HG03025 (cell line): ENCODE data around the gene COL21A1.
"Not testable (repeated sequence)": the region's sequence is repeated elsewhere in the genome, so short reads cannot be mapped to it uniquely, and the experiment has no call there.

Source experiments
- ATAC-seq: cut with Tn5 transposase; IDR thresholded peaks from one replicate; pipeline ENCODE4 v1.9.1; 2021; ENCODE audit warnings: mild to moderate bottlenecking, moderate library complexity; ENCODE audit not compliant: unreplicated experiment, low FRiP score

COL21A1 gene

DNA sequence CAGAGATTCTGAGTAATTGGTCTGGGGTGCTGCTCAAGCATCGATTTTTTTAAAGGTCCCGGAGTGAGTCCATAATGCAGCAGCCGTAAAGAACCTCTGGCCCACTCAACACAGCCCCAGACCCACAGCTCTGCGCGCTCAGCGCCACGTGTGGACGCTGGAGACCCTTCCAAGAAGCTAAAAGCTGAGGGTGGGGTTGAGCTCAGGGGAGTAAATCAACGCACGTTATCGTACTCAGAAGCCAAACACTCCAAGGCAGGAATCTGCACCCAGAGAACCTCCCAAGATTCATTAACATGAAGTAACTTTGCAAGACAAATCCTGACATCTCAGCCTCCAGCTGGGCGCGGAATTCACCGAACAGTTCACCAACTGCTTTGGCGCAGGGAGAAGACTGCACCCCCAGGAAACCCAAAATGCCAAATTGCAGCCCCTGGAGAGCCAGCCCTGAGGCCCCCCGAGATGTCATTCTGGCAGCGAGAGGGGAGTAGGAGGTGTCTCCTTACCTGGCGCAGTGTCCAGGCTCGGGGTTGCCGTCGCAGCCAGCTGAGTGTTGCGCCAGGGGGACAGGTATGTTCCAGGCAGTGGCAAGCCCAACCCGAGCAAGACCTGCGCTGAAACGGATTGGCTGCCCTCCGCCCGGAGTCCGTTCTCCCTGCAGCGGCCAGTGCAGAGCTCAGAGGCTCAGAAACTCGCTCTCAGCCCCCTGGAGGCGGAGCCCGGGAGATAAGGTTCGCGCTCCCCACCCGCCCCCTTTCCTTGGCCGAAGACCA is at the start of gene COL21A1:
COL21A1 (minus strand) TSS at position 700 of the 773 bp plus-strand sequence. CDS start 64,962 bp downstream, outside the sequence.
- no peak for ATAC-seq

DNA sequence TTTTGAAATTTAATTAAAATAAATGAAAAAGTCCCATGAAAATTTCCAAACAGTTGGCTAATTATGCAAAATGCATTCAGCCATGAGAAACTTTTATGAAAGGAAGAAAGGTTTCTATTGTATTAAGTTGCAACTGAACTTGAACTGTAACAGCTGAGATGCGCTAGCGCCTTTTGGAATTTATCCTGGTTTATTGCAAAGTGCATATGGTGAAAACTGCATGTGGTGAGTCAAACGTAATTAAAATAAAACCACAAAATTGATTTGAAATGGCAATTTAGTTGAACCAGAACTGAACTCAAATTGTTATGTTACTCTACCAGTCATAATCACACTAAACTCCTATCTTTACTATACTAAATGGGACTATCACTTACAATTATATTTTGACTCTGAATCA is 46.4 kb upstream of the COL21A1 start:
- ATAC-seq, result no peak

DNA sequence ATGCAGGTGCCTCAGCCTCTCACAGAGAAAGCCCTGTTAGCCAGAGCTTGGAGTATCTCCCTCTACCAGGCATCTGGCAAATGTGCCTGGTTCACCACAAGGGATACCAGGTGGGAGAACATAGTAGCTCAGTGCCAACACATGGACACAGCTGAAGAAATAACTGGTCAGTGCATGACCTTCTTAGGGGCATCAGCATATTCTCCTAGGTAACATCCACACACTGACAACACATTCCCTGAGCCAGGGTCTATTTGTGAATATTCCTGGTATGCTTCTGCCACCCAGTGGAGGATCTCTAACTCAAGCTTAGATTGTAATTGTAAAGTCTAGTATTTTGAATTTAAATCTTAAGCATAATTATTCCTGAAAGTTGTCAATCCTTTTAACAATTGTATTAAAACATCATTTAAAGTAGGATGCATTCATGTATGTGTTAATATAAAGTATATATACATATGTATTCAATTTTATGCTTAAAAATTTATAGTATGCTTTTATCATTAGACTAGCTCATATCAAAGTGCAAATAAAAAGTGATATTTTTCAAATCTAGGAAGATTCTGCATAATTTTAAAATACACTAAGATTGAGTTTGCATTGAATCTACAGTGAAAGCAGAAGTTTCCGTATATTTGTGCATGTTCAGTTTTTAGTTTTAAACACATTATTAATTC is 45.3 kb upstream of the COL21A1 start:
- ATAC-seq, result no peak

DNA sequence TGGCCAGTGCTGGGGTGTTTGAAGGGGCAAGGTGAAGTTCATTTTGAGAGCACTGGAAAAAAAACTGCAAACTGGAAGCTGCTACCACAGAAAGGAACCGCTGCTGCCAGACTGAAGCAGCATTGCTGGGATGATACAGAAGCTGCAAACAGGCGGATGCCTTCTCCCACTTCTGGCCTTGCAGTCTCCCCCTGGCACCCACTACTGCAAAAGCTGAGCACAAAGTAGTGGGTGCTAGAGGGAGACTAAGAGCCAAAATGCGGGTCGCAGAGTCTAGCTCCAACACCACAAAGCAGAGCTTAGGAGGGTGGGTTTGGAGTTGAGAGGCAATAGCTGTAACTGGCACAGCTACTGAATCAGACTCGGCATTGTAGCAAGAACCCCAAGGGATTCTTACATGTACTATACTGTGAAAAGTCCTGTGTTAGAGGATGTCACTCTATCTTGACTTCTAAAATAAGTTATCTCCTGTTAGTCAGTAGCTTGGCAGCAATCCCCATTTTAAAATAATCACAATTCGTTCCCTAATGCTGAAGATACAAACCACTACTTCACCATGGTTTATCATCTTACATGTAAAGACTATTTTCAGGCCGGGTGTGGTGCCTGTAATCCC is 44.0 kb upstream of the COL21A1 start:
- ATAC-seq, result no peak

DNA sequence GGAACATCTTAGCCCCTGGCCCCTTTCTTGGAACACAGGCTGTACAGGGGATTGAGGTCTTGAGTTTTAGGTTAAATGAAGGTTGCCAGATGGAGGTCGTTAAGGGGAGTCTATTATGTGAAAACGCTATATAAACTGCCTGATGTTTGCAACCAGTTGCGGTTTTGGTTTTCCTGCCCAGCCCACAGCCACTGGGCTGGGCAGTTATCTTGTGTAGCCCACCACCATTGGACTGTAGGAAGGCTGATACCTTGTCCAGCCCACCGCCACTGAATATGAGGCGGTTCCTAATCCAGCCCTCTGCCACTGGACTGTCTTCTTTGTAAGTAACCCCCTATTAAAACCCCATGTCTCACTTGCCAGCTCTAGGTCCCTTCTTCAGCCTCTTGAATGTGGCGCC is 42.3 kb upstream of the COL21A1 start:
- no peak for ATAC-seq

DNA sequence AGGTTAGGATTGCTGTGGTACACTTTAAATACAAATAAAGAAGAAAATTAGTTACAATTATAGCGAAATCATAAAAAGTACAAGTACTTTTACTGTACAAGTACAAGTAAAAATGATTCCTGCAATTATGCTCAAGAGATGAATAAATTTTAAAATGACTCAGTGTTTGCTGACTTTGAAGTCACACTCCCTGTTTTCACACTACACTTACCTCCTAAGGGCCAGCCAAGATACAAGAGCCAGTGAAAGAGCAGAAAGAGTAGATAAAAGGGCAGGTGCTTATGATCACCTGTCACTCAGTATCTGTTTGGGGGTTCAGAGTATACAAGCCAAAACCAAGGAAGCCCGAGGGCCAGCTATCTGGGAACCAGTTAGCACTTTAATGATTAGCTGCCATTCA is 41.0 kb upstream of the COL21A1 start:
- ATAC-seq, result no peak

DNA sequence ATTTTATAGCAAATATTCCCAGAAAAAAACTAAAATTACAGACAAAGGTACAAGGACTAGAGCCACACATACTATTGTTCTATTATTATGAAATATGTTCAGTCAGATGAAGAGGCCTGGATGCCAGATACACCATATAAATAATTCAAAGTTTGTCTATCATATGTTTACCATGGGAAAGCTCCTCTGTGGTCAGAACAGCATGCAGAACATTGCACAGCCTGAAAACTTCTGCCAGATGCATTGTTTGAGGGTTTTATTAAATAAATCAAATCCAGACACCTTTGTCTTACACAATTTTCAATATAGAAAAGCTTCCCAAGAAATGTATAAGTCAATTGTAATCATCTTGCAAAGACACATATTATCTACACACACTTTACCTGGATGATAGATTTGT is 35.0 kb upstream of the COL21A1 start:
- no peak for ATAC-seq

DNA sequence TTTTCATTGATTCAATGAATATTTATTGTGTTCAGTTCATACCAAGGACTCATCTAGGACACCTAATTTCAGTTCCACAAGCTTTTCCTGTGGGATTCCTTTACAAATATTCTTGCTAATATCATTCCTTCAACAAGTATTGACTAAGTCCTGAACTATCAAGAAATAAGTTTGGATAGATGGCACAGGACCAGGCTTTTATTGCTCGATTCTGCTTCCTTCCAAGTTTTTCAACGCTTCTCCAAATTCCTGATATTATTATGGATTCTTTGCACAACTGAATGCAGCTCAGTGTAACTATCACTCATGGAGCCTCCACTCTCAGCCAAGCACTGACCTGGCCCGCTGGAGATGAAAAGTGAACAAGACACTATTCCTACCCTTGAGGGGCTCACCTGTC is 32.7 kb upstream of the COL21A1 start:
- no peak for ATAC-seq

DNA sequence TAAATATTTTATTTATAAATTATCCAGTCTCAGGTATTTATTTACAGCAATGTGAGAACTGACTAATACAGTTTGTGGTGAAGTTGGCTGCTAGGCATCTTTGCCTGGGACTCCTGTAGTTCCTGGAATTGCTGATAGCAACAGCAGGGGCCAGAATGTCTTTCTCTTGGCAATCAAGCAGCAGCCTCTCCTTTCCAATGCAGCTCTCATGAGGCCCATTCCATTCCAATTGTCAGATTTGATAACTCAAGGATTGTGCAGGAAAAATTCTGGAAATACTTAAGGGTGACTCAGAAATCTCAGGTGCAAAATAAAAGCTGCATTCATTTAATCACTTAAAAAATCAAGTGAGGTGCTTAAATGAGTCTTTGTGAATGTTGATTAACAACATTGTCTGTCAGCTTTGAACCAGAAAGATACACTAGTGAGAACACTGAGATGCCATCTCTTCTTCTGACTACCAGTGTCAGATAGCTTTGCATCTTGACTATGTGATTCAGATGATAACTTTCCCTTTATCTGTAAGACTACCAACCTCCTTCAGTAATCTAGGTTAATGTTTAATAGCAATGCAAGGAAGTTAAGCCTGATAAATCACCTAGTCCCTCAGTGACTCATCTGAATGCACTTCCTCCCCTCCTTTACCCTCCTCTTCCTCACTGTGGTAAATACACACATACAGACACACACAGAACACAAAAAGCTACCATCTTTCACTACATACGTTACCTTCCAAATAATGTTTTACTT is 32.1 kb upstream of the COL21A1 start:
- no peak for ATAC-seq

DNA sequence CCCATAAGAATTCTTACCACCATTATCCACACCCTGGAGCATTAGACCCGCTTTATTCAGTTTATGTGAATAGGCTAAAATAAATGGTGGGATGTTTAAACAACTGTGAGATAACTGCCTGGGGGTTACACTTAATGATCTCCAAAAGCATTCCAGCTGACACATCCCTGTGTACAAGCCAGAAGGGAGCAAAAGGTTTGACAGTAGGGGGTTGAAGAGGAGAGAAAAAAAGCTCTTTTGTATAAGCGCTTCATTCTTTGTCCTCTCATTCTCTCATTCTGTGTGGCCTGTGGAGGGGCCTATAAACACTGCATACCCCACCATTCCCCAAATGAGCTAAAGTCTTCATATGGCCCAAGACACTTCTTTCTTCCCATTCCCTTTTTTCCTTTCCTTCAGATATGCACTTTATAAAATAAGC is 30.8 kb upstream of the COL21A1 start:
- ATAC-seq, result no peak

DNA sequence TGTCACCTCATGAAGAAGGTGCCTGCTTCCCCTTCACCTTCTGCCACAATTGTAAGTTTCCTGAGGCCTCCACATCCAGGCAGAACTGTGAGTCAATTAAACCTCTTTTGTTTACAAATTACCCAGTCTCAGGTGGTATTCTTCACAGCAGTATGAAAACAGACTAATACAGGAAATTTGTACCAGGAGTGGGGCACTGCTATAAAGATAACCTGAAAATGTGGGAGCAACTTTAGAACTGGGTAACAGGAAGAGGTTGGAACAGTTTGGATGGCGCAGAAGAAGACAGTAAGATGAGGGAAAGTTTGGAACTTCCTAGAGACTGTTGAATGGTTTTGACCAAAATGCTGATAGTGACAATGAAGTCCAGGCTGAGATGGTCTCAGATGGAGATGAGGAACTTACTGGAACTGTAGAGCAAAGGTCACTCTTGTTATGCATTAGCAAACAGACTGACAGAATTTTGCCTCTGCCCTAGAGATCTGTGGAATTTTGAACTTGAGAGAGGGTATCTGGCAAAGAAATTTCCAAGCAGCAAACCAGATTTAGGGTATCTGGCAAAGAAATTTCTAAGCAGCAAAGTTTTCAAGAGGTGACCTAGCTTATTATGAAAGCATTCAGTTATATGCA is 23.5 kb upstream of the COL21A1 start:
- ATAC-seq, result no peak

DNA sequence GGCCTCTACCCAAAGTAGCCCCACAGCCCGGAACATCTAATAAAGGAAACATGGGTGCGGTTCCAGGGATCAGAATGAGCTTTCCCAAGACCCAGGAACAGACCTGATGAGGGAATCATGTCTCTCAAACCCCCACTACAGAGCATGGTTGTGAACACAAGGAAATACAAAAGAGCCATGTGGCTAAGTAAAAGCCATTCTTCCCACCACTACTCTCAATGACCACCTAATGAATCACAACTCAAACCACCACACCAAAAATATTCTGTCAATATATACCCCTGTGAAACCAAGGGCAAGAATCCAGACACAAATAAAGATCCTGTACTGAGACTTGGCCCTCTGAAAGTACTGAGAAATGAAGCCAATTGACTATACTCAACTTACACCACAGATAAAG is 20.9 kb upstream of the COL21A1 start:
- ATAC-seq, result no peak

DNA sequence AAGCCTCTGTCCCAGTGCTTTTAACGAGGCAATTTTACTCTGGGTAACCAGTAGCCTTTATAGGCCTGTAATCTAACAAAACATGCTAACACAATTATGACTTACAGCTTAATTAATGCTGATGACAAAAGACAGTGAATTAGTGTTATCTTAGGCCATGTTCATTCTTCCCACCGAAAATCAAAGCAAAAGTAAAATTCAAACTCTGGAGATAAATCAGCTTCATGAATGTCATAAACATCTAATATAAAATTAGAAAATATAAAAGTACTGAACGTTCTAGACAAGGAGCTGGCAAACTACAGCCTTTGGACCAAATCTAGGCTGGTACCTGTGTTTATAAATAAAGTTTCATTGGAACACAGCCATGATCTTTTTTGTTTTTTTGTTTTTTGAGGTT is 18.6 kb upstream of the COL21A1 start:
- no peak for ATAC-seq

DNA sequence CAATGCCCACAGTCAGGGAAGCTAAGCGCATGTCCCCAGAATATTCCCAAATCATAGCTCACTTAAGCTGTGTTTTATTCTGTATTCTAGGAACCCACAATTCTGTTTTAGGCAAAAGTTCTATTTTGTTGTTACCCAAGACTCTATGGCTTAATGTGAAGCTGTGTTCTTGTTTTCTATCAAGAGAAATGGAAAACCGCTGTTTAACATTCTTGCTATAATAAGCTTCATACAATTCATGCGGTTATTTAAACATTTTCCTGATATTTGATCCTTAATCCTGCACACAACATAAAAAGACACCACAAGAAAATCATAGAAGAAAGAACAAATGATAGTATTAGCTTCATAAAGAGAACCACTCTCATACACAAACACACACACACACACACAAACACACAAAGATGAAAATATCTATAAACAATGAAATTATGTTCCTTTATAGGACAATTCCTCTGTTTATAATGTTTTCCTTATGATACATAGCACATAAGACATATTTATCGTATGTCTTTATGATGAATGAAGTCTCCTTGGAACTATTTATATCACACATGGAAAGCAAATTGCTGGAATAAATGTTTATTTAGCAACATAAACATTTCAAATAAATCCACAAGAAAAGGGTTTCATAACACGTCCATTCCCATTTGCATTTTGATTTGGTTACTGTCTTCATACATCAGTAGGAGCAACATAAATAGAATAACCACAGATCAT is 16.4 kb upstream of the COL21A1 start:
- ATAC-seq, result no peak

DNA sequence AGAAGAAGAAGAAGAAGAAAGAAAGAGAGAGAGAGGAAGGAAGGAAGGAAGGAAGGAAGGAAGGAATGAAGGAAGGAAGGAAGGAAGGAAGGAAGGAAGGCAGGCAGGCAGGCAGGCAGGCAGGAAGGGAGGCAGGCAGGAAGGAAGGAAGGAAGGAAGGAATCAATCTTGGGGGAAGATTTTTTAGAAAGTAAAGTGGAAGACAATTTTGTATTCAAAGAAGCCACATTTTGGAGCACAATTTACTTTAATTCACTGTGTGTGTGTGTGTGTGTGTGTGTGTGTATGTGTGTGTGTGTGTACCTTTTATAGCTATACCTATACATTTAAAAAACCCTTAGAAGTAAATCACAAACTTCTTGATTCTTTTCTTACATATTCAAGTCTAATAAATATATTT is 13.2 kb upstream of the COL21A1 start:
- not testable (repeated sequence) for ATAC-seq

DNA sequence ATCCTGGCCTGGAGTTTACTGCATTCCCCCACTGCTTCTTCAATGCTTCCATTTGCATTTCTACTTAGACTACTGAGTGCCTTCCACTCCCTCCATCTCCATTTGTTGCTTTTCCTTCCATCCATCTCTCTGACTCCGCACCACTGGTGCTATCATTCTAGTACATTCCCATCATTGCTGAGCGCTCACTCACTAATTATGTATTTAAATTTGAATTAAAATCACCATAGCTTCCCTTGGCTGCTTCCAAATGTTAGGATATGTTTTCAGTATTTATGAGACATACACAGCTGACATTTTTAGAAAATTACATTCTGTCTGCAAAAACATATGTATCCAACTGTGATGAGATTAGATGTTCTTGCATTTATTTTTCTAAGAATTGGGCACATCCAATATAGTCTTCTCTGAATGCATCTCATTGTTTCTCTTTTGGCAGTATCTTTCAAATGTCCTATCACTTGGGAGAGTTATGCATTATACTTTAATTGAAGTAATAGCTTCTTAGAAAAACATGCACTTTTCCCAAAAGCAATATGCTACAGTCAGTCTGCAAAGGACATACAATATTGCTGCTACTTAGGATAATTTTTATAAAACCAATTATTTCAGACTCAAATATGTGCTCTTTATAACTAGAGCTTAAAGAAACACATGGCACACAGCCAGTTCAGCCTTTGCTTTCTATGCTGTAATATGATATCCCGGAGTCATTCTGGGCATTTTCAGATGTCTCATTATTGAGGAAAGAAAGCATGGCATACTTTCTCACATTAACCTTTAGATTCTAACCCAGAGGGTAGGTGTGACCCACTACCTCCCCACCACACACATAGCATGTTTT is 12.1 kb upstream of the COL21A1 start:
- ATAC-seq, result no peak

DNA sequence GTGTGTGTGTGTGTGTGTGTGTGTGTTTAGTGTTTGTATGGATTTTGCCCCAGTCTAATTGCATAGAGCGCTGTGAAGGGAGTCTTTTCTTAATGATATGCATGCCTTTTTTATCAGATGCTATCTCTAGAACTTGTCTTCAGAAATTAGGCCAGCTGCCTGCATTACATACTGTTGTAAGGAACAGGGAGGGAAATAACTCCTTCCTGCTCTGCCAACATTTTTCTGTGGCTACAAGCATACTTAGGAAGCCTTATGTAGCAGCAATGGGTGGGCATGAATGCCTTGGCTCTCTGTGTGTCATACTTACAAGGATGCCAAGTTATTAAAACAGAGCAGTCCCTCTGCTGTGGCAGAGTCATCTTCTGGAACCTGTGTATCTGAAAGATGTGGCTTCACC is 8.0 kb upstream of the COL21A1 start:
- ATAC-seq, result no peak

DNA sequence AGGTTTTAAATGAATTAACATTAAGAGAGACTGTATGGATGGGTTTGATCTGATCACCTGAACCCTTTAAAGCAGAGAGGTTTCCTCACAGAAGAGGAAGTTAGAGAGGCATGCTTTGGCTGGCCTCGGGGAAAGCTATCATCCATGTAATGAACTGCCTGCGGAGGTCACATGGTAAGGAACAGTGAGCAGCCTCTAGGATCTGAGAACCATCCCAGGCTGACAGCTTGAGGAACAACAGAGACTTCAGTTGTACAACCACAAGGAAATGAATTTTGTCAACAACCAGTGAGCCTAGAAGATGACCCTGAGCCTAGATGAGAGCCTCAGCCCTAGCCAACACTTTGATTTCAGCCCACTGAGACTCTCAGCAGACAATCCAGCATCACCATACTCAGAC is 2.9 kb upstream of the COL21A1 start:
- no peak for ATAC-seq

DNA sequence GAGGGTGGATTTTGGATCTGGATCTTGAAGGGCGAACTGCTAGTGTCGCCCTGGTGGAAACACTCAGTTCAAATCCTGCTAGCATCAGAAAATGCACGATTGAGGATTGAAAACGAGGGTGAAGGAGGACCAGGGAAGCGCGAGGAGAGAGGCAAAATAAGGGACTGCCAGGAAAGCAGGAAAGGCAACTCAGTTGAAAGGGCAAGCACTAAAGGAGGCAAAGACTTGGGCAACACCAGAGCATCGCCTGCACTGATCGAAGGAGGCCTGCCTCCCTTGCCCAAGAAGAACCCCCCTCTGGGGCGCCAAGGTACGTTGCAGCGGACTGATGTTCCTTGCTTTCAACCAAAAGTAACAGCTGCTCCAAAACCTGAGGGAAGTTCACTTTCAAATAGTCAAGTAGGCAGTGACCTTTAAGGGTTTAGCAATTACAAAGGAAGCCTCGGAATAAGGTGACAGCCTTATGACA is 308 bp upstream of the COL21A1 start:
- ATAC-seq, result no peak
